Measurements from ENCODE around the gene MYT1. TPM values are rescaled to one million over a fixed set of nuclear protein-coding genes. Genes with fewer than 3 reads are reported as not detected.

Gene MYT1
- total and polyA plus RNA-seq, 2 of the 13 experiments (the other 11 are each of a cell fraction or from before 2014, with no cell fraction given): 0.58 to 2.5 TPM

DNA sequence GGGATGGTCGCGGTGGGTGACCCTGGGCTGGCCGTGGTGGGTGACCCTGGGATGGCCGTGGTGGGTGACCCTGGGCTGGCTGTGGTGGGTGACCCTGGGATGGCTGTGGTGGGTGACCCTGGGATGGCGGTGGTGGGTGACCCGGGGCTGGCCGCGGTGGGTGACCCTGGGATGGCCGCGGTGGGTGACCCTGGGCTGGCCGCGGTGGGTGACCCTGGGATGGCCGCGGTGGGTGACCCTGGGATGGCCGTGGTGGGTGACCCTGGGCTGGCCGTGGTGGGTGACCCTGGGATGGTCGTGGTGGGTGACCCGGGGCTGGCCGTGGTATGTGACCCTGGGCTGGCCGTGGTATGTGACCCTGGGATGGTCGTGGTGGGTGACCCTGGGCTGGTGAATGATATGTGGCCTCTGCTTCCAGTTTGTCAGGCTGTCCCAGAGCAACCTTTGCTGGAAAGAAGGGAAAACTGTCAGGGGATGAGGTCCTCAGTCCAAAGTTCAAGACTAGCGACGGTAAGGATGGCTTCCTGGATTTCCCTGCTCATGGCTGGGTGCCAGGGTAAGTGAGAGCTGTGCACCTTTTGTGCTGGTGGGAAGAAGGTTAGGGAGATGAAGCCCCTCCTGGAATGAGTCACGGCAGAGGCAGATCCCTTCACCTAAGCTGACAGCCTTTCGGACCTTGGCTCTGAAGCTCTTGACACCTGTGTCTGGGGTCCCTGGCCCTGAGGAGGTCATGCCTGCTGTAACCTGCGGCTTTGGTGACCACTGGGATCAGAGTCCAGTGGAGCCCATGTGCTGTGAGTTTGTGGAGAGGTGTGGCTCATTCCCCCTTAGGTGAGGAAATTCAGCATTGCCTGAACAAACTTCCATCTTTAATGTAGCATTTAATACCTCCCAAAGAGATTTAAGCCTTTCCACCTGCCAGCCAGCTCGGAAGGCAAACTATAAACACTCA is 72.2 kb downstream of the MYT1 start (continued):
- TF ChIP-seq, protein P1, sequence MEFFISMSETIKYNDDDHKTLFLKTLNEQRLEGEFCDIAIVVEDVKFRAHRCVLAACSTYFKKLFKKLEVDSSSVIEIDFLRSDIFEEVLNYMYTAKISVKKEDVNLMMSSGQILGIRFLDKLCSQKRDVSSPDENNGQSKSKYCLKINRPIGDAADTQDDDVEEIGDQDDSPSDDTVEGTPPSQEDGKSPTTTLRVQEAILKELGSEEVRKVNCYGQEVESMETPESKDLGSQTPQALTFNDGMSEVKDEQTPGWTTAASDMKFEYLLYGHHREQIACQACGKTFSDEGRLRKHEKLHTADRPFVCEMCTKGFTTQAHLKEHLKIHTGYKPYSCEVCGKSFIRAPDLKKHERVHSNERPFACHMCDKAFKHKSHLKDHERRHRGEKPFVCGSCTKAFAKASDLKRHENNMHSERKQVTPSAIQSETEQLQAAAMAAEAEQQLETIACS (CRISPR knock-in tag; IDR thresholded peaks at IDR 0.05): no peak
- TF ChIP-seq, protein P2, sequence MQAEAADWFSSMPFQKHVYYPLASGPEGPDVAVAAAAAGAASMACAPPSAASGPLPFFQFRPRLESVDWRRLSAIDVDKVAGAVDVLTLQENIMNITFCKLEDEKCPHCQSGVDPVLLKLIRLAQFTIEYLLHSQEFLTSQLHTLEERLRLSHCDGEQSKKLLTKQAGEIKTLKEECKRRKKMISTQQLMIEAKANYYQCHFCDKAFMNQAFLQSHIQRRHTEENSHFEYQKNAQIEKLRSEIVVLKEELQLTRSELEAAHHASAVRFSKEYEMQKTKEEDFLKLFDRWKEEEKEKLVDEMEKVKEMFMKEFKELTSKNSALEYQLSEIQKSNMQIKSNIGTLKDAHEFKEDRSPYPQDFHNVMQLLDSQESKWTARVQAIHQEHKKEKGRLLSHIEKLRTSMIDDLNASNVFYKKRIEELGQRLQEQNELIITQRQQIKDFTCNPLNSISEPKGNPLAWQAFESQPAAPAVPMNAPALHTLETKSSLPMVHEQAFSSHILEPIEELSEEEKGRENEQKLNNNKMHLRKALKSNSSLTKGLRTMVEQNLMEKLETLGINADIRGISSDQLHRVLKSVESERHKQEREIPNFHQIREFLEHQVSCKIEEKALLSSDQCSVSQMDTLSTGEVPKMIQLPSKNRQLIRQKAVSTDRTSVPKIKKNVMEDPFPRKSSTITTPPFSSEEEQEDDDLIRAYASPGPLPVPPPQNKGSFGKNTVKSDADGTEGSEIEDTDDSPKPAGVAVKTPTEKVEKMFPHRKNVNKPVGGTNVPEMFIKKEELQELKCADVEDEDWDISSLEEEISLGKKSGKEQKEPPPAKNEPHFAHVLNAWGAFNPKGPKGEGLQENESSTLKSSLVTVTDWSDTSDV (CRISPR knock-in tag; IDR thresholded peaks at IDR 0.05): no peak
- TF ChIP-seq ZNF589 (CRISPR knock-in tag; conservative IDR thresholded peaks at IDR 0.05): no peak
- no peak for TF ChIP-seq PRMT3 (CRISPR knock-in tag; IDR thresholded peaks at IDR 0.05; ENCODE audit: borderline replicate concordance, low read depth)
- no peak for TF ChIP-seq ZNF775 (CRISPR knock-in tag; IDR thresholded peaks at IDR 0.05; ENCODE audit: borderline replicate concordance)
- no peak for TF ChIP-seq JDP2 (CRISPR knock-in tag; IDR thresholded peaks at IDR 0.05; ENCODE audit: borderline replicate concordance)
- TF ChIP-seq RXRA (CRISPR knock-in tag; IDR thresholded peaks at IDR 0.05): peak; percentile 96
- no peak for TF ChIP-seq ZNF260 (CRISPR knock-in tag; IDR thresholded peaks at IDR 0.05; ENCODE audit: borderline replicate concordance, low read depth)
- TF ChIP-seq NPAS2 (CRISPR knock-in tag; IDR thresholded peaks at IDR 0.05; ENCODE audit: borderline replicate concordance): no peak
- TF ChIP-seq, protein P3, sequence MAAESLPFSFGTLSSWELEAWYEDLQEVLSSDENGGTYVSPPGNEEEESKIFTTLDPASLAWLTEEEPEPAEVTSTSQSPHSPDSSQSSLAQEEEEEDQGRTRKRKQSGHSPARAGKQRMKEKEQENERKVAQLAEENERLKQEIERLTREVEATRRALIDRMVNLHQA (CRISPR knock-in tag; IDR thresholded peaks at IDR 0.05): no peak
- TF ChIP-seq ARNT (IDR thresholded peaks at IDR 0.05): no peak
- TF ChIP-seq, protein P4, sequence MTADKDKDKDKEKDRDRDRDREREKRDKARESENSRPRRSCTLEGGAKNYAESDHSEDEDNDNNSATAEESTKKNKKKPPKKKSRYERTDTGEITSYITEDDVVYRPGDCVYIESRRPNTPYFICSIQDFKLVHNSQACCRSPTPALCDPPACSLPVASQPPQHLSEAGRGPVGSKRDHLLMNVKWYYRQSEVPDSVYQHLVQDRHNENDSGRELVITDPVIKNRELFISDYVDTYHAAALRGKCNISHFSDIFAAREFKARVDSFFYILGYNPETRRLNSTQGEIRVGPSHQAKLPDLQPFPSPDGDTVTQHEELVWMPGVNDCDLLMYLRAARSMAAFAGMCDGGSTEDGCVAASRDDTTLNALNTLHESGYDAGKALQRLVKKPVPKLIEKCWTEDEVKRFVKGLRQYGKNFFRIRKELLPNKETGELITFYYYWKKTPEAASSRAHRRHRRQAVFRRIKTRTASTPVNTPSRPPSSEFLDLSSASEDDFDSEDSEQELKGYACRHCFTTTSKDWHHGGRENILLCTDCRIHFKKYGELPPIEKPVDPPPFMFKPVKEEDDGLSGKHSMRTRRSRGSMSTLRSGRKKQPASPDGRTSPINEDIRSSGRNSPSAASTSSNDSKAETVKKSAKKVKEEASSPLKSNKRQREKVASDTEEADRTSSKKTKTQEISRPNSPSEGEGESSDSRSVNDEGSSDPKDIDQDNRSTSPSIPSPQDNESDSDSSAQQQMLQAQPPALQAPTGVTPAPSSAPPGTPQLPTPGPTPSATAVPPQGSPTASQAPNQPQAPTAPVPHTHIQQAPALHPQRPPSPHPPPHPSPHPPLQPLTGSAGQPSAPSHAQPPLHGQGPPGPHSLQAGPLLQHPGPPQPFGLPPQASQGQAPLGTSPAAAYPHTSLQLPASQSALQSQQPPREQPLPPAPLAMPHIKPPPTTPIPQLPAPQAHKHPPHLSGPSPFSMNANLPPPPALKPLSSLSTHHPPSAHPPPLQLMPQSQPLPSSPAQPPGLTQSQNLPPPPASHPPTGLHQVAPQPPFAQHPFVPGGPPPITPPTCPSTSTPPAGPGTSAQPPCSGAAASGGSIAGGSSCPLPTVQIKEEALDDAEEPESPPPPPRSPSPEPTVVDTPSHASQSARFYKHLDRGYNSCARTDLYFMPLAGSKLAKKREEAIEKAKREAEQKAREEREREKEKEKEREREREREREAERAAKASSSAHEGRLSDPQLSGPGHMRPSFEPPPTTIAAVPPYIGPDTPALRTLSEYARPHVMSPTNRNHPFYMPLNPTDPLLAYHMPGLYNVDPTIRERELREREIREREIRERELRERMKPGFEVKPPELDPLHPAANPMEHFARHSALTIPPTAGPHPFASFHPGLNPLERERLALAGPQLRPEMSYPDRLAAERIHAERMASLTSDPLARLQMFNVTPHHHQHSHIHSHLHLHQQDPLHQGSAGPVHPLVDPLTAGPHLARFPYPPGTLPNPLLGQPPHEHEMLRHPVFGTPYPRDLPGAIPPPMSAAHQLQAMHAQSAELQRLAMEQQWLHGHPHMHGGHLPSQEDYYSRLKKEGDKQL (CRISPR knock-in tag; IDR thresholded peaks at IDR 0.05; ENCODE audit: low read depth): no peak
- no peak for TF ChIP-seq TCF7 (IDR thresholded peaks at IDR 0.05; ENCODE audit: low read depth)
- TF ChIP-seq ZNF619 (CRISPR knock-in tag; IDR thresholded peaks at IDR 0.05): peak; percentile 53; the same call in 1 of the 2 replicates
- no peak for TF ChIP-seq ZFAT (CRISPR knock-in tag; conservative IDR thresholded peaks at IDR 0.05)
- TF ChIP-seq NFYC (CRISPR knock-in tag; IDR thresholded peaks at IDR 0.05): no peak
- no peak; the same call in 1 of the 2 replicates for TF ChIP-seq CBFB (CRISPR knock-in tag; IDR thresholded peaks at IDR 0.05)
- TF ChIP-seq POLR2AphosphoS5 (IDR thresholded peaks at IDR 0.05; ENCODE audit: low read depth, low read length): no peak

All from HepG2 (cell line).